ENCODE data around the gene OR4C12. TPM values are rescaled to one million over a fixed set of nuclear protein-coding genes. Genes with fewer than 3 reads are reported as not detected.

OR4C12 gene
- total and polyA plus RNA-seq, 7 experiments from 2014 or later = not detected

Other genes starting within 250 kb of the OR4C12 start
- not detected for gene OR4C13, start 30.1 kb downstream of the OR4C12 start, total RNA-seq
- not detected for gene OR4C13, start 30.1 kb downstream of the OR4C12 start, polyA plus RNA-seq
- not detected for gene OR4C45, start 50.3 kb upstream of the OR4C12 start, total RNA-seq
- gene OR4C45, start 50.3 kb upstream of the OR4C12 start, polyA plus RNA-seq = not detected

All from naive thymus-derived CD4-positive, alpha-beta T cell (primary cell).